HCT116 (cell line): ENCODE results near the gene OSBPL8. TPM values are rescaled to one million over a fixed set of nuclear protein-coding genes. Genes with fewer than 3 reads are reported as not detected.
A peak's percentile ranks its signal among the peaks of the same experiment; 100 is the strongest.

Experiments used
- ATAC-seq: fragments of 200-7000 bp; cut with Tn5 transposase; 2 replicates; pipeline ENCODE4 v1.9.1; 2020; ENCODE audit warnings: mild to moderate bottlenecking, moderate library complexity
- BruUV-seq: library from RNA; stranded (reverse); fragments of 400-500 nt; replicated peaks from 2 replicates; lab custom pipeline; 2021; lab: Mats Ljungman, UMichigan
- CTCF ChIA-PET: fragments of 300-600 bp; sonication (Branson Sonifier 250); formaldehyde crosslinking; loops from one replicate; lab custom pipeline; 2021; ENCODE audit warnings: antibody characterized with exemption; lab: Charles Lee
- POLR2A ChIA-PET: fragments of 300-600, 350-600 bp; sonication (Branson Sonifier 250); formaldehyde crosslinking; loops from one replicate; lab custom pipeline; 2021; ENCODE audit warnings: antibody characterized with exemption; lab: Charles Lee
- RAD21 ChIA-PET, 2 experiments: fragments of 300-600 bp; sonication (Branson Sonifier 250); formaldehyde crosslinking; loops; one replicate each; lab custom pipeline; 2023; ENCODE audit warnings: low total read pairs in 2 of 2; ENCODE audit not compliant: uncharacterized antibody in 2 of 2, unreplicated experiment in 2 of 2, low non-redundant PET in 1 of 2; lab: Charles Lee
- DNase-seq: peaks from one replicate; pipeline ENCODE4 v3.0.0-alpha.2; 2010; ENCODE audit warnings: low read depth, low spot score
- H2AFZ ChIP-seq: fragments of 200-600 bp; shearing (Covaris generic), sonication (generic); 2 replicates; pipeline ENCODE4 v1.6.1; 2017; ENCODE audit warnings: low read depth, mixed run types, mixed read lengths, antibody characterized with exemption, low read length; ENCODE audit not compliant: poor library complexity, severe bottlenecking
- H3K27ac ChIP-seq: 2 replicates; pipeline ENCODE4 v1.5.1; 2012; ENCODE audit warnings: low read depth, low read length
- H3K27me3 ChIP-seq: fragments of 200-600 bp; sonication (generic); 2 replicates; pipeline ENCODE4 v1.6.1; 2016; ENCODE audit warnings: mixed run types, low read length, mixed read lengths; ENCODE audit not compliant: insufficient read depth
- H3K36me3 ChIP-seq, 2 experiments: fragments of 200-500 bp in 1 of 2; fragments of 200-600 bp in 1 of 2; sonication (Bioruptor generic) in 1 of 2; sonication (generic) in 1 of 2; 2 replicates each; pipeline versions ENCODE4 v1.5.1 to v1.6.1; 2014 to 2016; ENCODE audit warnings: low read length in 2 of 2, inconsistent platforms in 1 of 2, mixed read lengths in 1 of 2, mixed run types in 1 of 2; ENCODE audit not compliant: insufficient read depth in 2 of 2, control insufficient read depth in 1 of 2
- H3K4me1 ChIP-seq, 2 experiments: fragments of 200-600 bp in 1 of 2; sonication (generic) in 1 of 2; 2 replicates each; pipeline versions ENCODE4 v1.5.1 to v1.6.1; 2012 to 2017; ENCODE audit warnings: low read length in 2 of 2, inconsistent platforms in 1 of 2, mild to moderate bottlenecking in 1 of 2, mixed read lengths in 1 of 2, mixed run types in 1 of 2, moderate library complexity in 1 of 2; ENCODE audit not compliant: insufficient read depth in 2 of 2, control insufficient read depth in 1 of 2
- H3K4me2 ChIP-seq: fragments of 200-600 bp; sonication (generic); 2 replicates; pipeline ENCODE4 v1.6.1; 2017; ENCODE audit warnings: mixed run types, low read length, mixed read lengths
- H3K4me3 ChIP-seq, 2 experiments: fragments of 200-600 bp in 1 of 2; sonication (generic) in 1 of 2; replicated peaks in 1 of 2; 2 replicates each; pipeline ENCODE4 v1.5.1; 2011 to 2016; ENCODE audit warnings: low read length in 2 of 2, control low read depth in 1 of 2, low read depth in 1 of 2, mild to moderate bottlenecking in 1 of 2, mixed read lengths in 1 of 2, mixed run types in 1 of 2
- H3K79me2 ChIP-seq: fragments of 200-600 bp; sonication (generic); 2 replicates; pipeline ENCODE4 v1.6.1; 2017; ENCODE audit warnings: mild to moderate bottlenecking, mixed run types, low read length, moderate library complexity, mixed read lengths; ENCODE audit not compliant: insufficient read depth
- H3K9ac ChIP-seq: fragments of 200-600 bp; sonication (generic); 2 replicates; pipeline ENCODE4 v1.6.1; 2016; ENCODE audit warnings: low read length, mixed read lengths
- H3K9me2 ChIP-seq: fragments of 200-600 bp; sonication (generic), shearing (Covaris generic); 2 replicates; pipeline ENCODE4 v1.6.1; 2017; ENCODE audit warnings: mixed run types, mild to moderate bottlenecking, moderate library complexity; ENCODE audit not compliant: insufficient read depth
- H3K9me3 ChIP-seq, 2 experiments: fragments of 200-500 bp in 1 of 2; fragments of 200-600 bp in 1 of 2; sonication (Bioruptor generic) in 1 of 2; sonication (generic) in 1 of 2; 2 replicates each; pipeline ENCODE4 v1.6.1; 2014 to 2017; ENCODE audit warnings: low read length in 2 of 2, mixed read lengths in 2 of 2, inconsistent platforms in 1 of 2, low read depth in 1 of 2, mild to moderate bottlenecking in 1 of 2, mixed run types in 1 of 2, moderate library complexity in 1 of 2; ENCODE audit not compliant: control insufficient read depth in 1 of 2, insufficient read depth in 1 of 2
- H4K20me1 ChIP-seq: fragments of 200-600 bp; sonication (generic), shearing (Covaris generic); 2 replicates; pipeline ENCODE4 v1.6.1; 2017; ENCODE audit warnings: mixed run types, mild to moderate bottlenecking, moderate library complexity; ENCODE audit not compliant: insufficient read depth
- CBX3 ChIP-seq: IDR thresholded peaks from 2 replicates; pipeline ENCODE4 v1.6.1; 2012; ENCODE audit warnings: low read depth
- EGR1 ChIP-seq: IDR thresholded peaks from 2 replicates; pipeline ENCODE4 v1.6.1; 2012; ENCODE audit warnings: low read depth
- FOSL1 ChIP-seq: IDR thresholded peaks from 2 replicates; pipeline ENCODE4 v1.6.1; 2012; ENCODE audit warnings: low read depth
- JUND ChIP-seq: IDR thresholded peaks from 2 replicates; pipeline ENCODE4 v1.6.1; 2012
- RAD21 ChIP-seq: IDR thresholded peaks from 2 replicates; pipeline ENCODE4 v1.6.1; 2012; ENCODE audit warnings: low read depth, mild to moderate bottlenecking
- TCF7L2 ChIP-seq: IDR thresholded peaks from 2 replicates; pipeline ENCODE4 v1.7.0; 2011; ENCODE audit warnings: borderline replicate concordance, inconsistent platforms; ENCODE audit not compliant: insufficient read depth, insufficient read length; ENCODE audit errors: extremely low read depth
- YY1 ChIP-seq: IDR thresholded peaks from 2 replicates; pipeline ENCODE4 v1.6.1; 2011; ENCODE audit warnings: low read length, low read depth, moderate library complexity, mild to moderate bottlenecking; ENCODE audit not compliant: insufficient replicate concordance; ENCODE audit errors: extremely low read depth
- ZFX ChIP-seq: fragments of 450-650 bp; IDR thresholded peaks from 2 replicates; pipeline ENCODE4 v1.6.1; 2017
- ZNF274 ChIP-seq: fragments of 200-500 bp; sonication (Bioruptor generic); IDR thresholded peaks from 2 replicates; pipeline ENCODE4 v1.6.1; 2014; ENCODE audit warnings: mild to moderate bottlenecking, low read depth, low read length, inconsistent platforms
- intact Hi-C: fragments of 100-400 bp; cut with micrococcal nuclease; formaldehyde crosslinking; loops from 2 replicates; pipeline ENCODE4 v1.10.0; 2022
- total RNA-seq: library from RNA; stranded (reverse); gene quantifications from one replicate; pipeline ENCODE4 v1.2.1, GENCODE V29; 2021; ENCODE audit not compliant: unreplicated experiment
- TF ChIP-seq, protein P1 (sequence below), 3 experiments: fragments of 200-600 bp in 1 of 3; sonication (generic) in 1 of 3; IDR thresholded peaks in 2 of 3; conservative IDR thresholded peaks in 1 of 3; 2 replicates each; pipeline ENCODE4 v1.5.1; 2012 to 2017; ENCODE audit warnings: low read depth in 2 of 3, low read length in 2 of 3, antibody characterized with exemption in 1 of 3, borderline replicate concordance in 1 of 3, control low read depth in 1 of 3, mild to moderate bottlenecking in 1 of 3, mixed read lengths in 1 of 3, mixed run types in 1 of 3, moderate library complexity in 1 of 3; ENCODE audit not compliant: insufficient read depth in 1 of 3
- TF ChIP-seq, protein P2 (sequence below): IDR thresholded peaks from 2 replicates; pipeline ENCODE4 v1.6.1; 2011; ENCODE audit warnings: mild to moderate bottlenecking, low read length, moderate library complexity; ENCODE audit not compliant: insufficient replicate concordance; ENCODE audit errors: extremely low read depth
- TF ChIP-seq, protein P3 (sequence below): IDR thresholded peaks from 2 replicates; pipeline ENCODE4 v1.6.1; 2012
- TF ChIP-seq, protein P4 (sequence below): IDR thresholded peaks from 2 replicates; pipeline ENCODE4 v1.6.1; 2012

OSBPL8 gene
- total RNA-seq, 1 experiment from 2014 or later, result 115 TPM

GRCh38 chr12:76583301-76583700, 23.7 kb upstream of the OSBPL8 start:
- Histone ChIP-seq H4K20me1 (no peaks in the 10 kb centered on the region), H3K27ac (no peak overlapping the region), H3K4me2 (peak overlapping the region; percentile 18; the same call in 1 of the 2 replicates)
- intact Hi-C loops, result no loop called here
- BruUV-seq, result no TSS peak
- no peak for DNase-seq
- TF ChIP-seq, protein P1, sequence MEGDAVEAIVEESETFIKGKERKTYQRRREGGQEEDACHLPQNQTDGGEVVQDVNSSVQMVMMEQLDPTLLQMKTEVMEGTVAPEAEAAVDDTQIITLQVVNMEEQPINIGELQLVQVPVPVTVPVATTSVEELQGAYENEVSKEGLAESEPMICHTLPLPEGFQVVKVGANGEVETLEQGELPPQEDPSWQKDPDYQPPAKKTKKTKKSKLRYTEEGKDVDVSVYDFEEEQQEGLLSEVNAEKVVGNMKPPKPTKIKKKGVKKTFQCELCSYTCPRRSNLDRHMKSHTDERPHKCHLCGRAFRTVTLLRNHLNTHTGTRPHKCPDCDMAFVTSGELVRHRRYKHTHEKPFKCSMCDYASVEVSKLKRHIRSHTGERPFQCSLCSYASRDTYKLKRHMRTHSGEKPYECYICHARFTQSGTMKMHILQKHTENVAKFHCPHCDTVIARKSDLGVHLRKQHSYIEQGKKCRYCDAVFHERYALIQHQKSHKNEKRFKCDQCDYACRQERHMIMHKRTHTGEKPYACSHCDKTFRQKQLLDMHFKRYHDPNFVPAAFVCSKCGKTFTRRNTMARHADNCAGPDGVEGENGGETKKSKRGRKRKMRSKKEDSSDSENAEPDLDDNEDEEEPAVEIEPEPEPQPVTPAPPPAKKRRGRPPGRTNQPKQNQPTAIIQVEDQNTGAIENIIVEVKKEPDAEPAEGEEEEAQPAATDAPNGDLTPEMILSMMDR (IDR thresholded peaks at IDR 0.05 in 2 of 3, conservative IDR thresholded peaks at IDR 0.05 in 1 of 3; ENCODE audit: borderline replicate concordance in 1 of 3, insufficient read depth in 1 of 3, low read depth in 2 of 3, low read length in 2 of 3), result no peak
- TF ChIP-seq ZFX (no peak), CBX3 (no peak), ZNF274 (no peak), RAD21 (no peak), JUND (no peak), TCF7L2 (no peak), EGR1 (no peak), FOSL1 (no peak), YY1 (no peak)
- TF ChIP-seq, protein P2, sequence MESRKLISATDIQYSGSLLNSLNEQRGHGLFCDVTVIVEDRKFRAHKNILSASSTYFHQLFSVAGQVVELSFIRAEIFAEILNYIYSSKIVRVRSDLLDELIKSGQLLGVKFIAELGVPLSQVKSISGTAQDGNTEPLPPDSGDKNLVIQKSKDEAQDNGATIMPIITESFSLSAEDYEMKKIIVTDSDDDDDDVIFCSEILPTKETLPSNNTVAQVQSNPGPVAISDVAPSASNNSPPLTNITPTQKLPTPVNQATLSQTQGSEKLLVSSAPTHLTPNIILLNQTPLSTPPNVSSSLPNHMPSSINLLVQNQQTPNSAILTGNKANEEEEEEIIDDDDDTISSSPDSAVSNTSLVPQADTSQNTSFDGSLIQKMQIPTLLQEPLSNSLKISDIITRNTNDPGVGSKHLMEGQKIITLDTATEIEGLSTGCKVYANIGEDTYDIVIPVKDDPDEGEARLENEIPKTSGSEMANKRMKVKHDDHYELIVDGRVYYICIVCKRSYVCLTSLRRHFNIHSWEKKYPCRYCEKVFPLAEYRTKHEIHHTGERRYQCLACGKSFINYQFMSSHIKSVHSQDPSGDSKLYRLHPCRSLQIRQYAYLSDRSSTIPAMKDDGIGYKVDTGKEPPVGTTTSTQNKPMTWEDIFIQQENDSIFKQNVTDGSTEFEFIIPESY, result no peak
- TF ChIP-seq, protein P3, sequence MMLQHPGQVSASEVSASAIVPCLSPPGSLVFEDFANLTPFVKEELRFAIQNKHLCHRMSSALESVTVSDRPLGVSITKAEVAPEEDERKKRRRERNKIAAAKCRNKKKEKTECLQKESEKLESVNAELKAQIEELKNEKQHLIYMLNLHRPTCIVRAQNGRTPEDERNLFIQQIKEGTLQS, result no peak
- TF ChIP-seq, protein P4, sequence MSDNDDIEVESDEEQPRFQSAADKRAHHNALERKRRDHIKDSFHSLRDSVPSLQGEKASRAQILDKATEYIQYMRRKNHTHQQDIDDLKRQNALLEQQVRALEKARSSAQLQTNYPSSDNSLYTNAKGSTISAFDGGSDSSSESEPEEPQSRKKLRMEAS, result no peak
- TF ChIP-seq, all 23 proteins: peak for 0
- H3K9me2 ChIP-seq, result no peaks in the 10 kb centered on the region
- ChIA-PET POLR2A (no interaction called here), CTCF (no interaction called here), RAD21 (no interaction called here)
- no peak for ATAC-seq
- H3K79me2 ChIP-seq, result no peaks in the 10 kb centered on the region
- no peak overlapping the region for H2AFZ ChIP-seq
- no peak overlapping the region for H3K9ac ChIP-seq
- H3K27me3 ChIP-seq, result no peaks in the 10 kb centered on the region
- H3K9me3 ChIP-seq, result no peaks in the 10 kb centered on the region
- peaks cover 6 to 9% of the 10 kb centered on the region in 2 experiments for H3K4me1 ChIP-seq
- no peak overlapping the region for H3K4me3 ChIP-seq
- H3K36me3 ChIP-seq, result no peaks in the 10 kb centered on the region
